GM12878 (cell line): ENCODE data around the gene PRKN. TPM values are rescaled to one million over a fixed set of nuclear protein-coding genes. Genes with fewer than 3 reads are reported as not detected.

Source experiments
- ATAC-seq: fragments of 200-7000 bp; cut with Tn5 transposase; 3 replicates; pipeline ENCODE4 v1.9.1; 2020; ENCODE audit warnings: mild to moderate bottlenecking, moderate library complexity
- BruUV-seq: library from RNA; stranded (reverse); fragments of 400-500 nt; replicated peaks from 2 replicates; lab custom pipeline; 2021; lab: Mats Ljungman, UMichigan
- CTCF ChIA-PET: fragments of 300-600 bp; sonication (Branson Sonifier 250); formaldehyde crosslinking; extraction: SDS; loops from one replicate; lab custom pipeline; 2021; ENCODE audit warnings: inconsistent platforms; lab: Yijun Ruan, JAX
- POLR2A ChIA-PET: fragments of 350-600 bp; formaldehyde crosslinking; extraction: SDS; loops from one replicate; lab custom pipeline; 2021; ENCODE audit warnings: inconsistent platforms; lab: Charles Lee
- RAD21 ChIA-PET: fragments of 300-600 bp; sonication (Branson Sonifier 250); formaldehyde crosslinking; loops from one replicate; lab custom pipeline; 2023; ENCODE audit warnings: antibody characterized with exemption; ENCODE audit not compliant: unreplicated experiment; lab: Charles Lee
- SMC1A ChIA-PET: fragments of 300-600 bp; sonication (Branson Sonifier 250); formaldehyde crosslinking; loops from one replicate; lab custom pipeline; 2023; ENCODE audit not compliant: unreplicated experiment, uncharacterized antibody; lab: Charles Lee
- DNase-seq: peaks from one replicate; pipeline ENCODE4 v3.0.0-alpha.2; 2011; ENCODE audit warnings: low read depth, low spot score
- FAIRE-seq: peaks from 3 replicates; lab custom pipeline; 2011; peaks lifted over from hg19 to GRCh38; lab: Jason Lieb, UNC
- H2AFZ ChIP-seq: 2 replicates; pipeline ENCODE4 v1.6.0; 2011; ENCODE audit warnings: low read depth, low read length, control low read depth; ENCODE audit not compliant: control insufficient read depth
- H3K27ac ChIP-seq: 2 replicates; pipeline ENCODE4 v1.5.1; 2011; ENCODE audit warnings: control low read depth; ENCODE audit not compliant: control insufficient read depth, insufficient read depth
- H3K27me3 ChIP-seq, 2 experiments: replicated peaks in 1 of 2; 2 replicates each; pipeline versions ENCODE4 v1.6.0 to v1.6.1; 2011; ENCODE audit warnings: low read length in 1 of 2; ENCODE audit not compliant: control insufficient read depth in 2 of 2, insufficient read depth in 2 of 2
- H3K36me3 ChIP-seq, 2 experiments: 2 replicates each; pipeline ENCODE4 v1.5.1; 2011; ENCODE audit warnings: low read length in 1 of 2; ENCODE audit not compliant: control insufficient read depth in 2 of 2, insufficient read depth in 2 of 2
- H3K4me1 ChIP-seq: 2 replicates; pipeline ENCODE4 v1.6.1; 2011; ENCODE audit warnings: mild to moderate bottlenecking, low read length, moderate library complexity, mixed read lengths; ENCODE audit not compliant: control insufficient read depth, insufficient read depth
- H3K4me2 ChIP-seq: 2 replicates; pipeline ENCODE4 v1.6.0; 2011; ENCODE audit warnings: control low read depth; ENCODE audit not compliant: control insufficient read depth, insufficient read depth
- H3K4me3 ChIP-seq: fragments of 200-600 bp; sonication (generic); 2 replicates; pipeline ENCODE4 v1.5.1; 2016
- H3K79me2 ChIP-seq: 2 replicates; pipeline ENCODE4 v1.6.0; 2011; ENCODE audit warnings: low read length; ENCODE audit not compliant: control insufficient read depth, insufficient read depth
- H3K9ac ChIP-seq: 2 replicates; pipeline ENCODE4 v1.8.0; 2011; ENCODE audit warnings: low read length, control low read depth, mixed read lengths; ENCODE audit not compliant: control insufficient read depth, insufficient read depth
- H3K9me3 ChIP-seq: replicated peaks from 3 replicates; pipeline ENCODE4 v1.5.1; 2011; ENCODE audit warnings: mild to moderate bottlenecking, low read length; ENCODE audit not compliant: control insufficient read depth, insufficient read depth
- H4K20me1 ChIP-seq: 2 replicates; pipeline ENCODE4 v1.6.0; 2011; ENCODE audit not compliant: control insufficient read depth, insufficient read depth
- CBX5 ChIP-seq: sonication (generic); IDR thresholded peaks from 2 replicates; pipeline ENCODE4 v1.6.1; 2016; ENCODE audit warnings: low read depth, moderate library complexity, mild to moderate bottlenecking, inconsistent platforms
- CEBPZ ChIP-seq: fragments of 150-350 bp; IDR thresholded peaks from 2 replicates; pipeline ENCODE4 v1.6.1; 2016; ENCODE audit warnings: low read depth, low read length
- CREM ChIP-seq: IDR thresholded peaks from 2 replicates; pipeline ENCODE4 v1.6.1; 2014; ENCODE audit warnings: antibody characterized with exemption, low read depth
- E2F4 ChIP-seq: IDR thresholded peaks from 2 replicates; pipeline ENCODE4 v1.6.1; 2012; ENCODE audit warnings: low read depth, low read length, improper control_type of control experiment
- GABPA ChIP-seq: IDR thresholded peaks from 2 replicates; pipeline ENCODE4 v1.6.1; 2014; ENCODE audit warnings: antibody characterized with exemption, low read depth, mild to moderate bottlenecking, inconsistent platforms
- HCFC1 ChIP-seq: fragments of 150-350 bp; IDR thresholded peaks from 2 replicates; pipeline ENCODE4 v1.6.1; 2014; ENCODE audit warnings: low read length
- HDGF ChIP-seq: fragments of 450-650 bp; IDR thresholded peaks from 2 replicates; pipeline ENCODE4 v1.6.1; 2016; ENCODE audit warnings: antibody characterized with exemption
- KLF5 ChIP-seq: fragments of 450-650 bp; IDR thresholded peaks from 2 replicates; pipeline ENCODE4 v1.6.1; 2014; ENCODE audit warnings: mild to moderate bottlenecking; ENCODE audit not compliant: partially characterized antibody
- NFYA ChIP-seq: IDR thresholded peaks from 2 replicates; pipeline ENCODE4 v1.6.1; 2011; ENCODE audit warnings: low read depth, mild to moderate bottlenecking, low read length, improper control_type of control experiment, borderline replicate concordance
- PML ChIP-seq: IDR thresholded peaks from 2 replicates; pipeline ENCODE4 v1.6.1; 2012; ENCODE audit warnings: low read length, inconsistent platforms
- RELB ChIP-seq: fragments of 450-650 bp; IDR thresholded peaks from 2 replicates; pipeline ENCODE4 v1.6.1; 2017; ENCODE audit warnings: low read depth, mild to moderate bottlenecking, moderate library complexity
- SMC3 ChIP-seq: IDR thresholded peaks from 2 replicates; pipeline ENCODE4 v1.6.1; 2011; ENCODE audit warnings: low read length, improper control_type of control experiment, borderline replicate concordance
- SREBF1 ChIP-seq: IDR thresholded peaks from 2 replicates; pipeline ENCODE4 v1.6.1; 2012; ENCODE audit warnings: mild to moderate bottlenecking, low read length
- YY1 ChIP-seq: IDR thresholded peaks from 2 replicates; pipeline ENCODE4 v1.6.1; 2011; ENCODE audit warnings: low read depth, mild to moderate bottlenecking, low read length
- ZBED1 ChIP-seq: IDR thresholded peaks from 2 replicates; pipeline ENCODE4 v1.6.1; 2016; ENCODE audit warnings: borderline replicate concordance
- ZNF384 ChIP-seq: IDR thresholded peaks from 2 replicates; pipeline ENCODE4 v1.6.1; 2012; ENCODE audit warnings: low read depth, mild to moderate bottlenecking, low read length, improper control_type of control experiment, borderline replicate concordance
- WGBS: methylation state at CpG from one replicate; pipeline ENCODE4 v1.1.6; 2016; ENCODE audit warnings: low lambda C conversion rate; ENCODE audit not compliant: insufficient replicate concordance, insufficient coverage; ENCODE audit errors: missing lambda C conversion rate; 5-methylcytosine and 5-hydroxymethylcytosine counted together
- in situ Hi-C: fragments of 300-500 bp; cut with MboI; formaldehyde crosslinking; loops from 9 replicates; pipeline ENCODE4 v1.14.3; 2018; ENCODE audit warnings: mixed read lengths
- intact Hi-C: fragments of 100-400 bp; cut with micrococcal nuclease; formaldehyde crosslinking; loops from one replicate; pipeline ENCODE4 v1.14.2; 2022; ENCODE audit not compliant: unreplicated experiment
- polyA plus RNA-seq, 11 experiments: library from polyadenylated mRNA; depleted of rRNA in 4 of 11; unstranded in 6 of 11; stranded (reverse) in 5 of 11; fragments of >200 nt; fragmentation: Nextera tagmentation in 4 of 11; fragmentation: Illumina TruSeq in 1 of 11; extraction: Ambion mirVana in 4 of 11; extraction: Trizol in 1 of 11; gene quantifications; 1 replicate in 1 of 11; 2 replicates in 10 of 11; pipeline versions ENCODE4 v1.2.1 to v1.2.3, GENCODE V29; 2011 to 2016; ENCODE audit warnings: inconsistent platforms in 2 of 11, missing spikeins in 2 of 11, low read depth in 1 of 11
- total RNA-seq, 4 experiments: library from RNA; depleted of rRNA in 3 of 4; stranded (reverse); fragments of >200 nt in 3 of 4; fragmentation: Illumina TruSeq in 1 of 4; extraction: Trizol in 1 of 4; gene quantifications; 2 replicates each; pipeline versions ENCODE4 v1.2.1 to v1.2.3, GENCODE V29; 2013 to 2021

PRKN gene
- total and polyA plus RNA-seq, 10 of the 15 experiments (the other 5 are each of a cell fraction or from before 2014, with no cell fraction given): 0.06 to 0.09 TPM; not detected in 8

- TF ChIP-seq E2F4 (no peak), GABPA (no peak)
Observed at GRCh38 chr6:161792851-161793493, 934.6 kb downstream of the PRKN start (continued).

GRCh38 chr6:161788531-161788930 is 939.0 kb downstream of the PRKN start:
- DNase-seq (no peak), ATAC-seq (no peak), FAIRE-seq (no peak)
- SMC1A ChIA-PET: no interaction called here
- intact Hi-C loops (no loop called here), in situ Hi-C loops (no loop called here)
- no peak overlapping the region for H3K4me3 ChIP-seq
- CTCF ChIA-PET: no interaction called here
- H3K9ac ChIP-seq: no peak overlapping the region
- RAD21 ChIA-PET: no interaction called here
- no peaks in the 10 kb centered on the region for H3K9me3 ChIP-seq
- WGBS: 17% methylated on average over 4 of the region's 4 CpGs
- H4K20me1 ChIP-seq: no peaks in the 10 kb centered on the region
- H3K4me2 ChIP-seq: no peak overlapping the region
- no TSS peak for BruUV-seq
- POLR2A ChIA-PET: no interaction called here
- no peaks in the 10 kb centered on the region for H3K4me1 ChIP-seq
- H3K36me3 ChIP-seq: no peaks in the 10 kb centered on the region
- H3K79me2 ChIP-seq: no peaks in the 10 kb centered on the region
- no peak overlapping the region for H2AFZ ChIP-seq
- H3K27me3 ChIP-seq: no peaks in the 10 kb centered on the region
- H3K27ac ChIP-seq: no peak overlapping the region
- TF ChIP-seq ZBED1: no peak
- TF ChIP-seq HDGF: no peak
- no peak for TF ChIP-seq SMC3
- TF ChIP-seq HCFC1: no peak
- no peak for TF ChIP-seq RELB
- TF ChIP-seq CBX5: no peak
- TF ChIP-seq NFYA: no peak
- TF ChIP-seq KLF5: no peak
- no peak for TF ChIP-seq PML
- no peak for TF ChIP-seq ZNF384
- TF ChIP-seq SREBF1: no peak
- no peak for TF ChIP-seq CEBPZ
- no peak for TF ChIP-seq CREM
- TF ChIP-seq YY1: no peak
